DND-41 (cell line): ENCODE measurements around the gene SEMA5A.
"Not testable (repeated sequence)": the region's sequence is repeated elsewhere in the genome, so short reads cannot be mapped to it uniquely, and the experiment has no call there.

Experiments used
- ATAC-seq: fragments of 200-7000 bp; cut with Tn5 transposase; 3 replicates; pipeline ENCODE4 v1.9.1; 2021; ENCODE audit warnings: low read depth; ENCODE audit not compliant: insufficient read depth
- DNase-seq: peaks from one replicate; pipeline ENCODE4 v3.0.0-alpha.2; 2020
- H2AFZ ChIP-seq: 2 replicates; pipeline ENCODE4 v1.6.0; 2012; ENCODE audit warnings: low read depth, low read length
- H3K27ac ChIP-seq: 2 replicates; pipeline ENCODE4 v1.5.1; 2012; ENCODE audit warnings: low read length, inconsistent platforms
- H3K27me3 ChIP-seq: fragments of 200-600 bp; sonication (generic); 2 replicates; pipeline ENCODE4 v1.6.0; 2012; ENCODE audit warnings: low read length, mild to moderate bottlenecking, inconsistent platforms; ENCODE audit not compliant: insufficient read depth, poor library complexity
- H3K36me3 ChIP-seq: 2 replicates; pipeline ENCODE4 v1.5.1; 2012; ENCODE audit warnings: low read length, inconsistent platforms; ENCODE audit not compliant: insufficient read depth
- H3K4me1 ChIP-seq: 2 replicates; pipeline ENCODE4 v1.5.1; 2012; ENCODE audit warnings: mild to moderate bottlenecking, low read length; ENCODE audit not compliant: insufficient read depth
- H3K4me2 ChIP-seq: 2 replicates; pipeline ENCODE4 v1.6.0; 2012; ENCODE audit warnings: mild to moderate bottlenecking, moderate library complexity, low read length, inconsistent platforms; ENCODE audit not compliant: insufficient read depth
- H3K4me3 ChIP-seq, 2 experiments: fragments of 200-600 bp in 1 of 2; shearing (Covaris generic) in 1 of 2; 2 replicates each; pipeline ENCODE4 v1.5.1; 2012 to 2016; ENCODE audit warnings: inconsistent platforms in 2 of 2, low read length in 2 of 2, mild to moderate bottlenecking in 2 of 2, low read depth in 1 of 2, moderate library complexity in 1 of 2
- H3K79me2 ChIP-seq: 2 replicates; pipeline ENCODE4 v1.6.0; 2012; ENCODE audit warnings: low read length, inconsistent platforms; ENCODE audit not compliant: insufficient read depth
- H3K9ac ChIP-seq: 2 replicates; pipeline ENCODE4 v1.6.0; 2012; ENCODE audit warnings: low read depth, mild to moderate bottlenecking, inconsistent platforms, low read length, moderate library complexity
- H3K9me3 ChIP-seq: 2 replicates; pipeline ENCODE4 v1.5.1; 2012; ENCODE audit warnings: low read length, moderate library complexity, mild to moderate bottlenecking, inconsistent platforms; ENCODE audit not compliant: insufficient read depth, severe bottlenecking
- H4K20me1 ChIP-seq: 2 replicates; pipeline ENCODE4 v1.6.0; 2012; ENCODE audit warnings: low read length; ENCODE audit not compliant: insufficient read depth
- EZH2 ChIP-seq: IDR thresholded peaks from 3 replicates; pipeline ENCODE4 v1.6.1; 2012; ENCODE audit warnings: borderline replicate concordance, low read depth, mild to moderate bottlenecking, moderate library complexity, low read length, inconsistent platforms; ENCODE audit not compliant: severe bottlenecking
- TF ChIP-seq, protein P1 (sequence below): IDR thresholded peaks from 2 replicates; pipeline ENCODE4 v1.5.1; 2012; ENCODE audit warnings: borderline replicate concordance, low read length, moderate library complexity, mild to moderate bottlenecking; ENCODE audit not compliant: poor library complexity, severe bottlenecking; ENCODE audit errors: extremely low read depth

The SEMA5A gene

DNA sequence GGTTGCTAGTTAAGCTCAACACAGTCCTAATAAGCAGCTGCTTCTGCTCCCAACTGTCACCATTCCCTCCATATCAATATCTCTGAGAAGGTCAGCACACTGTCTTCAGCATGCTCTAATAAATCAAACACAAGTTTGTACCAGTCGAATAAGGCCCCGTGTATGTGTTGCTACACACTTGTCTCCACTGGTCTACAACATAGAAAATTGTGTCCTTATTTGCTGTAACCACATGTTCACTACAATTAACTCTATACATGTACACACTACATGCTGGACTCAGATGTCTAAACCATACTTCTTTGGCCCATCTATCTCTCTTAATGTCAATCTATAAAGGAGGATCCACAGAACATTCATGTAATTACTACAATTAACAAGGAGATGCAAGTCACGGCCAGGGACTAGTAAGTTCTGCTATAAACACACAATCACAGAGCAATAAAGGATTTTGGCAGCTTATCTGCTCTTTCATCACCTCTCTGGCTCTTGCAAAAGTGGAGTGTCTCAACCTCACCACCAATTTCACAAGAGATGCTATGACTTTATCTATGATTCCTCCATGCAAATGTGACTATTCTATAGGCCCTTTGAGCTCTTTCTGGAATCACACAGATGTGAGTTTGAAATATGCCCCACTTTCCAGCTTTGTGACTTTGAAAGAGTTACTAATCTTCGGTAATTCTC, 143.9 kb downstream of the SEMA5A start:
- ATAC-seq, result no peak
- no peaks in the 10 kb centered on the region for H3K4me1 ChIP-seq
- no peak overlapping the region for H3K4me3 ChIP-seq
- H3K9ac ChIP-seq, result no peak overlapping the region
- no peaks in the 10 kb centered on the region for H4K20me1 ChIP-seq
- no peak for TF ChIP-seq EZH2
- TF ChIP-seq, protein P1, sequence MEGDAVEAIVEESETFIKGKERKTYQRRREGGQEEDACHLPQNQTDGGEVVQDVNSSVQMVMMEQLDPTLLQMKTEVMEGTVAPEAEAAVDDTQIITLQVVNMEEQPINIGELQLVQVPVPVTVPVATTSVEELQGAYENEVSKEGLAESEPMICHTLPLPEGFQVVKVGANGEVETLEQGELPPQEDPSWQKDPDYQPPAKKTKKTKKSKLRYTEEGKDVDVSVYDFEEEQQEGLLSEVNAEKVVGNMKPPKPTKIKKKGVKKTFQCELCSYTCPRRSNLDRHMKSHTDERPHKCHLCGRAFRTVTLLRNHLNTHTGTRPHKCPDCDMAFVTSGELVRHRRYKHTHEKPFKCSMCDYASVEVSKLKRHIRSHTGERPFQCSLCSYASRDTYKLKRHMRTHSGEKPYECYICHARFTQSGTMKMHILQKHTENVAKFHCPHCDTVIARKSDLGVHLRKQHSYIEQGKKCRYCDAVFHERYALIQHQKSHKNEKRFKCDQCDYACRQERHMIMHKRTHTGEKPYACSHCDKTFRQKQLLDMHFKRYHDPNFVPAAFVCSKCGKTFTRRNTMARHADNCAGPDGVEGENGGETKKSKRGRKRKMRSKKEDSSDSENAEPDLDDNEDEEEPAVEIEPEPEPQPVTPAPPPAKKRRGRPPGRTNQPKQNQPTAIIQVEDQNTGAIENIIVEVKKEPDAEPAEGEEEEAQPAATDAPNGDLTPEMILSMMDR, result no peak
- peaks cover 9% of the 10 kb centered on the region for H3K27me3 ChIP-seq
- no peaks in the 10 kb centered on the region for H3K36me3 ChIP-seq
- H3K9me3 ChIP-seq, result no peaks in the 10 kb centered on the region
- H3K4me2 ChIP-seq, result no peak overlapping the region
- H2AFZ ChIP-seq, result no peak overlapping the region
- no peak for DNase-seq
- no peaks in the 10 kb centered on the region for H3K79me2 ChIP-seq
- H3K27ac ChIP-seq, result no peak overlapping the region

- H3K4me1 ChIP-seq, ATAC-seq, H3K36me3 ChIP-seq, H2AFZ ChIP-seq, H3K27me3 ChIP-seq, H3K79me2 ChIP-seq, DNase-seq, H3K4me3 ChIP-seq, H3K27ac ChIP-seq, H3K9ac ChIP-seq, H3K9me3 ChIP-seq, H4K20me1 ChIP-seq, H3K4me2 ChIP-seq: not testable (repeated sequence)
Measured at GRCh38 chr5:9399783-9400182, 146.1 kb downstream of the SEMA5A start.

GRCh38 chr5:9399094-9399493, 146.8 kb downstream of the SEMA5A start:
- TF ChIP-seq EZH2, result no peak
- TF ChIP-seq, protein P1, result no peak
- no peak for DNase-seq
- no peak overlapping the region for H3K4me3 ChIP-seq
- no peaks in the 10 kb centered on the region for H4K20me1 ChIP-seq
- H3K27ac ChIP-seq, result no peak overlapping the region
- H3K9ac ChIP-seq, result no peak overlapping the region
- H3K4me1 ChIP-seq, result no peaks in the 10 kb centered on the region
- no peaks in the 10 kb centered on the region for H3K79me2 ChIP-seq
- no peaks in the 10 kb centered on the region for H3K36me3 ChIP-seq
- H3K4me2 ChIP-seq, result no peak overlapping the region
- no peak overlapping the region for H2AFZ ChIP-seq
- no peak for ATAC-seq
- H3K27me3 ChIP-seq, result peaks cover 9% of the 10 kb centered on the region
- H3K9me3 ChIP-seq, result no peaks in the 10 kb centered on the region

DNA sequence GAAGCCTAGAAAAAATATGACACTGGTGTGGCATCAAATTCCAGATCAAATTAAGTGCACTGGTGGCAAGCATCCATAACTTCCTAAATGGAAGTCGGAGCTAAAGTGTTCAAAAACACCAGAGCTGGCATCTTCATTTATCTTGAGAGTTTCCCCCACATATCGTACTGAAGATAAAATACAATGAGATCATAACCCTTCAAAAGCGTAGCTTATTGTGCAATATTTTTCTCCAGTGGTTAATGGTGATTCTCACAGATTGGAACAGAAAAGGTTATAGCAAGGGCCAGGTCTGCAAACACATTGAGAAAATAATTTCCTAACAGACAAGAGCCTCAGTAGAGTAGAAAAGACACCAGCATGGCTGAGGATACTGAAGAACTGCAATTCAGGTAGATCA, 147.6 kb downstream of the SEMA5A start:
- no peaks in the 10 kb centered on the region for H3K36me3 ChIP-seq
- no peaks in the 10 kb centered on the region for H3K79me2 ChIP-seq
- no peak overlapping the region for H2AFZ ChIP-seq
- DNase-seq, result no peak
- H3K4me3 ChIP-seq, result no peak overlapping the region
- no peak overlapping the region for H3K4me2 ChIP-seq
- no peaks in the 10 kb centered on the region for H3K9me3 ChIP-seq
- no peak overlapping the region for H3K27ac ChIP-seq
- peaks cover 7% of the 10 kb centered on the region for H3K27me3 ChIP-seq
- no peaks in the 10 kb centered on the region for H4K20me1 ChIP-seq
- H3K9ac ChIP-seq, result no peak overlapping the region
- no peak for ATAC-seq
- TF ChIP-seq, protein P1, result no peak
- no peak for TF ChIP-seq EZH2
- H3K4me1 ChIP-seq, result no peaks in the 10 kb centered on the region
